Activated naive CD4-positive, alpha-beta T cell treated with anti-CD3 and anti-CD28 coated beads, Interleukin-2, amount 50 U/mL, for 16 hours (primary cell): Measurements from ENCODE around the gene CDCP1.

Experiments
- DNase-seq: peaks from one replicate; pipeline ENCODE4 v3.0.0-alpha.2; 2020

Gene CDCP1

GRCh38 chr3:45135959-45136358 lies 10.2 kb downstream of the CDCP1 start:
- DNase-seq, result no peak

GRCh38 chr3:45134758-45135521 lies 11.2 kb downstream of the CDCP1 start:
- no peak for DNase-seq

- DNase-seq, result no peak
These were observed 13.5 kb downstream of the CDCP1 start for GRCh38 chr3:45132568-45133211.

GRCh38 chr3:45131201-45131600 lies 15.0 kb downstream of the CDCP1 start:
- DNase-seq, result no peak

- no peak for DNase-seq
These were observed 15.7 kb downstream of the CDCP1 start for GRCh38 chr3:45130476-45130875.

GRCh38 chr3:45128950-45129349 lies 17.2 kb downstream of the CDCP1 start:
- DNase-seq, result no peak

- no peak for DNase-seq
These were observed 18.9 kb downstream of the CDCP1 start for GRCh38 chr3:45127130-45127822.

- DNase-seq, result no peak
These were observed 19.4 kb downstream of the CDCP1 start for GRCh38 chr3:45126730-45127129.

- DNase-seq, result no peak
These were observed 20.6 kb downstream of the CDCP1 start for GRCh38 chr3:45125550-45126026.

GRCh38 chr3:45124956-45125355 lies 21.2 kb downstream of the CDCP1 start:
- no peak for DNase-seq

GRCh38 chr3:45124352-45124751 lies 21.8 kb downstream of the CDCP1 start:
- no peak for DNase-seq

GRCh38 chr3:45123581-45124269 lies 22.5 kb downstream of the CDCP1 start:
- no peak for DNase-seq

GRCh38 chr3:45123030-45123429 lies 23.1 kb downstream of the CDCP1 start:
- DNase-seq, result no peak

GRCh38 chr3:45120359-45121158 lies 25.6 kb downstream of the CDCP1 start:
- no peak for DNase-seq

- DNase-seq, result no peak
These were observed 26.3 kb downstream of the CDCP1 start for GRCh38 chr3:45119824-45120358.

- no peak for DNase-seq
These were observed 26.8 kb downstream of the CDCP1 start for GRCh38 chr3:45119376-45119775.

GRCh38 chr3:45118615-45119071 lies 27.5 kb downstream of the CDCP1 start:
- no peak for DNase-seq

- DNase-seq, result no peak
These were observed 29.8 kb downstream of the CDCP1 start for GRCh38 chr3:45116350-45116749.

- DNase-seq, result no peak
These were observed 32.5 kb downstream of the CDCP1 start for GRCh38 chr3:45113625-45114050.

GRCh38 chr3:45112939-45113338 lies 33.2 kb downstream of the CDCP1 start:
- DNase-seq, result no peak

GRCh38 chr3:45110509-45110833 lies 35.7 kb downstream of the CDCP1 start:
- DNase-seq, result no peak
